Activated CD4-positive, alpha-beta T cell treated with anti-CD3 and anti-CD28 coated beads, Interleukin-2, amount 50 U/mL, for 48 hours (primary cell): ENCODE data around the gene RNU7-1.
A peak's percentile ranks its signal among the peaks of the same experiment; 100 is the strongest.

Source experiments
- DNase-seq, 2 experiments: peaks; one replicate each; pipeline ENCODE4 v3.0.0-alpha.2; 2020

RNU7-1 gene

DNA sequence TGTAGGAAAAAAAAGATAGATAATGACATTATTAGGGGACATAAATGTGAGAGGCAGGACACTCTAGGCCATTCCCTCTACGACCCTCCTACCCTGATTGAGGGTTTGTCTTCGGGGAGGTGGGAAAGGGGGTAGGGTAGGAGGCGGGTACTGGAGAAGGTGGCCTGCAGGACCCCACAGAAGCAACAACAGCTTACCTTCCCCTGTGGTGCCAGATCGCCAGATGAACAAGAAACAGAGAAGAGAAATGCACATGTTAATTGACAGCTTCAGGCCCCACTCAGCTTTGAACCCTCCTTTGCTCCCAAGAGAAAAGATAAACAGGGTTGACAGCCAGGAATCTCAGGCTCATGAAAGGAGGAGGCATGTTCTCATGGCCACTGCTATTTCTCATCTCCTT lies 22.1 kb downstream of the RNU7-1 start:
- no peak for DNase-seq

- no peak for DNase-seq
These were observed 22.7 kb downstream of the RNU7-1 start for GRCh38 chr12:6966351-6966750.

DNA sequence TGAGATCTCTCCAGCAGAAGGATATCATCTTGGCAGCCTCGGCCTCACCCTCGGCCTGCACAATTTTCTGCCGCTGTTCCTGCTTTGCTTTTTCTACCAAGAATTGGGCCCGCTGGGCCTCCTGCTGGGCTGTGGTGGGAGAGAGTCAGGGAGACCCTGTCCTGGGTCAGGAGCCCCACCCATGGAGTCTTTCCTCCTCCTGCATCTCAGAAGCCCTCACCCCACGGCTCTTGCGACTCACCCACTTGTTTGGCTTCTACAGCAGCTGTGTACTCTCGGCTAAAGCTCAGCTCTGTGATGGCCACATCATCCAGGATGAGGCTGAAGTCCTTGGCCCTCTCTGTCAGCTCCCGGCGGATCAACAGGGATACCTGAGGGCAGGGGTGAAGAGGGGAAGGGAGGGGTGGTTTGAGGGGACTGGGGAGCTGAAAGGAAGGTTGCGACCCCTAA lies 24.1 kb downstream of the RNU7-1 start:
- DNase-seq = no peak

- no peak for DNase-seq
These were observed 24.8 kb downstream of the RNU7-1 start for GRCh38 chr12:6968426-6968825.

DNA sequence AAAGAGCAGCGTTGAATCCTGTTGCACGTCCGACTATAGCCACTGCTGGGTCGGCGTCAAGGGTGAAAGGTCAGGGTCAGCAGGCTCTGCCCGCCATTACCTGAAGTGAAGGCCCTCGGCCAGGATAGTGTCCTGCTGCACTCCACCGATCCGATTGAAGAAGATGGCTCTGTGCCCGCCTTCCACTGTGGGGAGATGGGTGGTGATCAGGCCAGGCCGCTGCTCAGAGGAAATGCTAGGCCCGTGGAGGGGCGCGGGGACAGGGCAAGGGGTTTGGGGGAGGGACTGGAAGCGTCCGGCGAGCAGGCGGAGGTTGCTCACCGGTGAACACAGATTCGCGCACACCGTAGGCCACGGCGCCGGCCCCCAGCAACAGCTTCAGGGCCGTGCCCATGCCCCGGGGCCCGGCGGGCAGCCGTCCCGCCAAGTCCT lies 26.5 kb downstream of the RNU7-1 start:
- peak; percentile 25 to 41 for DNase-seq

GRCh38 chr12:6974180-6974579 lies 30.6 kb downstream of the RNU7-1 start:
- DNase-seq = no peak

- no peak for DNase-seq
These were observed 31.8 kb downstream of the RNU7-1 start for GRCh38 chr12:6975297-6976032.

DNA sequence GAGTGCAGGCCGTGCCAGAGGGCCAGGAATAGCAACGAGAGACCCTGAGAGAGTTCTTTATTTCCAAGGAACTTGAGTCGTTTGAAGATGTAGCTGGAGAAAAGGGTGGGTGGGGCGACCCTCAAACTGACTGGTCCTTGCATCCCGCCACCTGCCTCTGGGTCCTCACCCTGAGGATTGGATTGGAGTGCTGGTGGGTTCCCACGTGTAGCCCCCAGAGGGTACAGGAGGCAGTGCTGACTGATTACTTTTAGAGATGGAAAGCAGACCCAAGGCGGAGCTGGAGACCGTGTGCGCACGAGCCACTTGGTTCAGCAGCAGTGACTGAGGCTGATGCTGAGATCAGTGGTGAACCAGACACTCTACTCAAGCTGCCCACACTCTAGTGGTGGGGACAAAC lies 34.0 kb downstream of the RNU7-1 start:
- DNase-seq = no peak

DNA sequence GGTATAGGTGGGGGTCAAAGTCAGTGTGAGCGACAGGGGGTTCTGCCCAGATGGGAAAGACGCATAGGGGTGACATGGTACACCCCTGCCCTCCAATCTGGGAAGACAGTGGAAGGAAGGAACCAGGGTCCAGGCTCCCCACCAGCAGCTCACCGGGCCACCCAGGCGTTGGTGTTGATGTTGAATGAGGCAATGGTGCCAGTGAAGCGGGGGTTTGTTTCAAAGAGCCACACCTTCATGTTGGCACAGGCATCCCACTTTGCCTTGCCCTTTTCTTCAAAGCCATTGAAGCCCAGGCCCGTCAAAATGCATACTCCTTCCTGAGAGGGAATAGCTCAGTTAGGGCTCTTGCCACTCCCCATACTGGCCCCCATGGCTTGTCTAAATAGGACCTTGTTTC lies 34.6 kb downstream of the RNU7-1 start:
- DNase-seq = no peak

DNA sequence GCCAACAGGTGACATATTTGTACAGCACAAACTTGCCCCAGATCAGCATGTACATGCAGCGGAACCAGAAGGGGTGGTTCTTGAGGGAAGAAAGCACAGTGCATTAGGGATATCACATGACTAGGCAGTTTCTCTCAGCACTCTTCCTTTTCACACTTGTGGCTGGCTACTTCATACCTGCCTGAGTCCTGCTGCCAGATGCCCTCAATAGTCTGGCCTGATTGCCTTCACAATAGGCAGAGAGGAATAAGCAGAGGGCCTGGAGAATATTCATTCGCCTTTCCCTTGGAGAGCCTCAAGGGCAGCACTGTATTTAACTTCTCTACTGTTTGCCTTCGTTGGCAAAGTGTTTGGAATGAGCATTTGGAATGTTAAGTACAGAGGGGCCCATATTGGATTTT lies 35.0 kb downstream of the RNU7-1 start:
- no peak for DNase-seq

- no peak for DNase-seq
These were observed 35.4 kb downstream of the RNU7-1 start for GRCh38 chr12:6979021-6979420.

GRCh38 chr12:6979453-6979852 lies 35.8 kb downstream of the RNU7-1 start:
- DNase-seq = no peak

DNA sequence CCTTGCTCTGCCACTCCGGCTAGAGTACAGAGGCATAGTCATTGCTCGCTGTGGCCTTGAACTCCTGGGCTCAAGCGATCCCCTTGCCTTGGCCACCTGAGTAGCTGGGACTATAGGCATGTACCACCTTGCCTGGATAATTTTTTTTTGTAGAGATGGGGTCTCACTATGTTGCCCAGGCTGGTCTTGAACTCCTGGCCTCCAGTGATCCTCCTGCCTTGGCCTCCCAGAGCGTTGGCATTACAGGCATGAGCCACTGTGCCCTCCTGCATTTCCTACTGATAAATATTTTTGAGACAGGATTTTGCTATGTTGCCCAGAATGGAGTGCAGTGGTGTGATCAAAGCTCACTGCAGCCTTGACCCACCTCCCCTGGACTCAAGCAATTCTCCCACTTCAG lies 36.5 kb downstream of the RNU7-1 start:
- no peak for DNase-seq

DNA sequence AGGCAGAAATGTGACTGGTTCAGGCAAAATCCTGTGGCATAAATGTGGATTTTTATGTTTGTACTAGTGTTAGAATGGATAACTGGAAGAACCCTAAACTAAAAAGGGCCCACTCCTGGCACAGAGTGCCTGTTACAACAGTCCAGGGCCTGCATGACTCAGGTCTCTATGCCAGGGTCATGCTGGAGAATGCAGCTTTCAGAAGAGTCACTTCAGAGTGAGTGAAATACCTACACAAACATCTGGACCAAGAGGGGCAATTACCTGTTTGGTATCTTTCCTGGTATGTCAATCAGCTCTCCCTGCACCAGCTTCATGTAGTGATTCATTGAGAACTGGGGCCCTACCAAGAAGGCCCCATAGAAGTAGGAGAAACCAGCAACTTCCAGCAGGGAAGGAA lies 37.1 kb downstream of the RNU7-1 start:
- DNase-seq = no peak

DNA sequence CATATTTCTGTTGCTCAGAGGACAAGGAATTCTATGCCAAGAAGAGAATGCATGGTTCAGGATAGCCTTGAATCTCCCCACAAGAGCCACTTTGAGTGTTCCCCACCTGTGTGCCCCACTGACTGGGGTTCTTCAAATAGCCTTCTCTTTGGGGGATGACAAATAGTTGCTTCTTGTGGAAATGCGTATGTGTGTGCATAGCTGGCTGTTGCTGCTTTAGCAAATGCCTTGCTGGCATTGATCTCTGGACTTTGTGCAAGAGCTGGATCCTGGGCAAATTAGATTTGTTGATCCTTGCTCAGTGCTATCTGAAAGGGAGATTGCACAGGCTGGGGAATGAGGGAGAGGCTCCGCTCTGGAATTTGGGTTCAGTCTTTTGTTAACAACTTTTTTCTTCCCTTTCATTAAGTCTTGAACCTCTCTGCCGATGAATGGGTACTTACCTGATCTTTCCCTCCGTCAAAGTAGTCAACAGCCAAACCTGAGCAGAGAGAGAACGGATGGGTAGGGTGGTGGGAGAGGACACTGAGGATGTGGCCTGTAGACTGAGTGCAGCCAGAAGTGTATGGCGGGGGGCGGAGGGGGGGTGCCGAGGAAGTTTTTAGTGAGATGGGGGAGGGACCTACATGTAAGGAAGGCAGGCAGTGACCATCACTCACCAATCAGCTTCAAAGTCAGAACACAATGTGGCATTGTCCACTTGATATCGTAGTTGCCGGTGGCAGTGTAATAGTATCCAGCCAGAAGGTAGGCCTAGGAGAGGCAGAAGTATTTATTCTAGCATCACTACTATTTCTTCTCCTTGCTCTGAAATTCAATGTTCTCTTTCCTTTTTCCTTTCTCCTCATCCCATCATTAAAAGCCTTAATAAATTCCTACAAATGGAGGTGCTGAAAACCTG lies 37.8 kb downstream of the RNU7-1 start:
- DNase-seq = no peak

- DNase-seq = no peak
These were observed 38.9 kb downstream of the RNU7-1 start for GRCh38 chr12:6982532-6982931.

- DNase-seq = no peak
These were observed 44.4 kb downstream of the RNU7-1 start for GRCh38 chr12:6987956-6988553.
